ENCODE measurements around the gene CSNK1G2.
"Not testable (repeated sequence)": the region's sequence is repeated elsewhere in the genome, so short reads cannot be mapped to it uniquely, and the experiment has no call there.

CSNK1G2 gene

GRCh38 chr19:1986357-1987162 lies 45.6 kb downstream of the CSNK1G2 start:
- TF ChIP-seq, protein P1, sequence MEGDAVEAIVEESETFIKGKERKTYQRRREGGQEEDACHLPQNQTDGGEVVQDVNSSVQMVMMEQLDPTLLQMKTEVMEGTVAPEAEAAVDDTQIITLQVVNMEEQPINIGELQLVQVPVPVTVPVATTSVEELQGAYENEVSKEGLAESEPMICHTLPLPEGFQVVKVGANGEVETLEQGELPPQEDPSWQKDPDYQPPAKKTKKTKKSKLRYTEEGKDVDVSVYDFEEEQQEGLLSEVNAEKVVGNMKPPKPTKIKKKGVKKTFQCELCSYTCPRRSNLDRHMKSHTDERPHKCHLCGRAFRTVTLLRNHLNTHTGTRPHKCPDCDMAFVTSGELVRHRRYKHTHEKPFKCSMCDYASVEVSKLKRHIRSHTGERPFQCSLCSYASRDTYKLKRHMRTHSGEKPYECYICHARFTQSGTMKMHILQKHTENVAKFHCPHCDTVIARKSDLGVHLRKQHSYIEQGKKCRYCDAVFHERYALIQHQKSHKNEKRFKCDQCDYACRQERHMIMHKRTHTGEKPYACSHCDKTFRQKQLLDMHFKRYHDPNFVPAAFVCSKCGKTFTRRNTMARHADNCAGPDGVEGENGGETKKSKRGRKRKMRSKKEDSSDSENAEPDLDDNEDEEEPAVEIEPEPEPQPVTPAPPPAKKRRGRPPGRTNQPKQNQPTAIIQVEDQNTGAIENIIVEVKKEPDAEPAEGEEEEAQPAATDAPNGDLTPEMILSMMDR (conservative IDR thresholded peaks at IDR 0.05), result no peak
- H3K27ac ChIP-seq, result no peak overlapping the region

GRCh38 chr19:1987197-1988187 lies 46.5 kb downstream of the CSNK1G2 start:
- H3K27ac ChIP-seq, result no peak overlapping the region
- TF ChIP-seq, protein P1 (conservative IDR thresholded peaks at IDR 0.05), result no peak

- not testable (repeated sequence) for H3K27ac ChIP-seq
These were observed 47.5 kb downstream of the CSNK1G2 start for GRCh38 chr19:1988464-1988863.

- H3K27ac ChIP-seq, result no peak overlapping the region
- TF ChIP-seq, protein P1 (conservative IDR thresholded peaks at IDR 0.05), result no peak
These were observed 48.7 kb downstream of the CSNK1G2 start for GRCh38 chr19:1989513-1990229.

GRCh38 chr19:1990230-1991017 lies 49.5 kb downstream of the CSNK1G2 start:
- TF ChIP-seq, protein P1 (conservative IDR thresholded peaks at IDR 0.05), result no peak
- no peak overlapping the region for H3K27ac ChIP-seq

GRCh38 chr19:1991018-1991913 lies 50.3 kb downstream of the CSNK1G2 start:
- no peak overlapping the region for H3K27ac ChIP-seq
- TF ChIP-seq, protein P1 (conservative IDR thresholded peaks at IDR 0.05), result no peak
